Measurements from ENCODE around the gene DOCK9. TPM values are rescaled to one million over a fixed set of nuclear protein-coding genes. Genes with fewer than 3 reads are reported as not detected.

Gene DOCK9
- polyA plus RNA-seq, 1 of the 3 experiments (the other 2 are of a cell fraction), result 16.6 TPM

- CTCF ChIA-PET, result interaction anchor here (1.0 kb wide), 1 partner anchor 68 kb away, joined by 3 read pairs; no protein-coding TSS in a partner anchor
- no peak for DNase-seq
- no peak overlapping the region for H2AFZ ChIP-seq (ENCODE audit: low read depth)
- H3K79me2 ChIP-seq (ENCODE audit: insufficient read depth), result no peaks in the 10 kb centered on the region
- H4K20me1 ChIP-seq (ENCODE audit: insufficient read depth), result no peaks in the 10 kb centered on the region
- TF ChIP-seq SMC3 (IDR thresholded peaks at IDR 0.05; ENCODE audit: low read depth, low read length), result no peak
- TF ChIP-seq MAX (IDR thresholded peaks at IDR 0.05; ENCODE audit: low read depth), result no peak
- no peak for TF ChIP-seq CTCF (IDR thresholded peaks at IDR 0.05)
- no peak for TF ChIP-seq SIN3A (IDR thresholded peaks at IDR 0.05; ENCODE audit: borderline replicate concordance, low read depth, low read length)
- no peak for TF ChIP-seq ELF1 (IDR thresholded peaks at IDR 0.05)
- TF ChIP-seq EZH2phosphoT487 (IDR thresholded peaks at IDR 0.05; ENCODE audit: borderline replicate concordance, low read depth), result no peak
- TF ChIP-seq GABPA (IDR thresholded peaks at IDR 0.05; ENCODE audit: low read depth), result no peak
- no peak for TF ChIP-seq TAF1 (IDR thresholded peaks at IDR 0.05; ENCODE audit: borderline replicate concordance, low read depth, low read length)
- TF ChIP-seq TCF12 (IDR thresholded peaks at IDR 0.05), result no peak
- no peak for TF ChIP-seq NRF1 (IDR thresholded peaks at IDR 0.05; ENCODE audit: low read depth, low read length)
- no peak for TF ChIP-seq RFX5 (IDR thresholded peaks at IDR 0.05; ENCODE audit: low read length)
- TF ChIP-seq ZBTB33 (IDR thresholded peaks at IDR 0.05; ENCODE audit: borderline replicate concordance, low read depth), result no peak
- no peak for TF ChIP-seq PBX3 (IDR thresholded peaks at IDR 0.05)
- TF ChIP-seq RCOR1 (IDR thresholded peaks at IDR 0.05; ENCODE audit: low read length), result no peak
- TF ChIP-seq JUND (IDR thresholded peaks at IDR 0.05), result no peak
- H3K27me3 ChIP-seq (ENCODE audit: insufficient read depth), result no peaks in the 10 kb centered on the region
- no peak overlapping the region for H3K27ac ChIP-seq (ENCODE audit: low read depth in 2 of 2, low read length in 1 of 2)
- no peaks in the 10 kb centered on the region for H3F3A ChIP-seq (replicated peaks; ENCODE audit: insufficient read depth)
- H3K4me1 ChIP-seq (ENCODE audit: control insufficient read depth in 1 of 2, insufficient read depth in 2 of 2, low read depth in 1 of 2, low read length in 1 of 2), result peaks cover 0 to 5% of the 10 kb centered on the region in 2 experiments; a peak in 1 of 4 replicates
- POLR2A ChIA-PET, result no interaction called here
- no peak overlapping the region for H3K4me2 ChIP-seq
- no peaks in the 10 kb centered on the region for H3K36me3 ChIP-seq (replicated peaks in 1 of 2; ENCODE audit: control insufficient read depth in 1 of 2, insufficient read depth in 2 of 2, low read length in 1 of 2)
- no peaks in the 10 kb centered on the region for H3K9me3 ChIP-seq
- no peaks in the 10 kb centered on the region for H3K9me2 ChIP-seq
- no peak overlapping the region for H3K4me3 ChIP-seq (ENCODE audit: low read depth in 2 of 2, low read length in 1 of 2)
- no peak overlapping the region for H3K9ac ChIP-seq
- 92% methylated on average over 11 of the region's 11 CpGs for WGBS (ENCODE audit: low lambda C conversion rate)
These were observed 11.8 kb downstream of the DOCK9 start for GRCh38 chr13:98966019-98966418.

All from SK-N-SH (cell line).